Subcutaneous abdominal adipose tissue (tissue), 5 donors: ENCODE results near the gene MGME1.
A peak's percentile ranks its signal among the peaks of the same experiment; 100 is the strongest.

Experiments used
- H3K27ac ChIP-seq: one replicate; pipeline ENCODE4 v1.7.0; 2013; ENCODE audit warnings: low read depth, mild to moderate bottlenecking, inconsistent platforms, low read length, moderate library complexity
- H3K27me3 ChIP-seq, 5 donors: one replicate each; pipeline ENCODE4 v1.7.0; 2013; ENCODE audit warnings: low read length in 5 of 5, inconsistent platforms in 1 of 5; ENCODE audit not compliant: control insufficient read depth in 5 of 5, insufficient read depth in 4 of 5
- H3K36me3 ChIP-seq, 5 donors: one replicate each; pipeline ENCODE4 v1.7.0; 2013; ENCODE audit warnings: low read length in 5 of 5; ENCODE audit not compliant: control insufficient read depth in 5 of 5, insufficient read depth in 5 of 5
- H3K4me1 ChIP-seq, 5 donors: one replicate each; pipeline ENCODE4 v1.7.0; 2013; ENCODE audit warnings: low read length in 5 of 5, mild to moderate bottlenecking in 3 of 5, moderate library complexity in 1 of 5; ENCODE audit not compliant: control insufficient read depth in 5 of 5, insufficient read depth in 5 of 5
- H3K4me3 ChIP-seq, 5 donors: one replicate each; pipeline ENCODE4 v1.7.0; 2013; ENCODE audit warnings: low read length in 5 of 5, low read depth in 1 of 5
- H3K9ac ChIP-seq, 5 donors: one replicate each; pipeline ENCODE4 v1.7.0; 2013; ENCODE audit warnings: low read length in 5 of 5, mild to moderate bottlenecking in 4 of 5, moderate library complexity in 3 of 5
- H3K9me3 ChIP-seq, 5 donors: one replicate each; pipeline ENCODE4 v1.7.0; 2013; ENCODE audit warnings: low read length in 5 of 5; ENCODE audit not compliant: control insufficient read depth in 5 of 5
- donor health status: healthy.
- donor health status: healthy.
- donor health status: healthy.
- donor health status: healthy.
- donor health status: healthy.

The MGME1 gene

GRCh38 chr20:17933121-17933520 lies 35.7 kb upstream of the MGME1 start:
- H3K27ac ChIP-seq: no peak overlapping the region
- no peak overlapping the region for H3K4me3 ChIP-seq
- no peaks in the 10 kb centered on the region for H3K36me3 ChIP-seq
- peaks cover 15 to 34% (median 28%) of the 10 kb centered on the region in 5 donors for H3K4me1 ChIP-seq
- H3K9ac ChIP-seq: no peak overlapping the region
- H3K9me3 ChIP-seq: peaks cover 0 to 5% (median 0%) of the 10 kb centered on the region in 5 donors
- no peaks in the 10 kb centered on the region for H3K27me3 ChIP-seq

- peaks cover 0 to 5% (median 0%) of the 10 kb centered on the region in 5 donors for H3K9me3 ChIP-seq
- H3K27me3 ChIP-seq: no peaks in the 10 kb centered on the region
- no peak overlapping the region for H3K9ac ChIP-seq
- H3K27ac ChIP-seq: no peak overlapping the region
- H3K4me1 ChIP-seq: peaks cover 15 to 37% (median 26%) of the 10 kb centered on the region in 5 donors
- H3K4me3 ChIP-seq: no peak overlapping the region
- H3K36me3 ChIP-seq: no peaks in the 10 kb centered on the region
Measured at GRCh38 chr20:17933711-17934110, 35.1 kb upstream of the MGME1 start.

GRCh38 chr20:17934141-17934862 lies 34.5 kb upstream of the MGME1 start:
- Histone ChIP-seq H3K9ac (no peak overlapping the region), H3K9me3 (peaks cover 0 to 5% (median 0%) of the 10 kb centered on the region in 5 donors), H3K36me3 (no peaks in the 10 kb centered on the region), H3K27me3 (no peaks in the 10 kb centered on the region), H3K4me3 (no peak overlapping the region), H3K27ac (no peak overlapping the region), H3K4me1 (peaks cover 19 to 43% (median 31%) of the 10 kb centered on the region in 5 donors)

- Histone ChIP-seq H3K9ac (no peak overlapping the region), H3K27ac (no peak overlapping the region), H3K4me1 (peaks cover 19 to 51% (median 36%) of the 10 kb centered on the region in 5 donors), H3K27me3 (no peaks in the 10 kb centered on the region), H3K9me3 (peaks cover 0 to 5% (median 0%) of the 10 kb centered on the region in 5 donors), H3K36me3 (no peaks in the 10 kb centered on the region), H3K4me3 (no peak overlapping the region)
Measured at GRCh38 chr20:17935186-17935585, 33.6 kb upstream of the MGME1 start.

GRCh38 chr20:17935761-17936160 lies 33.1 kb upstream of the MGME1 start:
- H3K4me1 ChIP-seq: peaks cover 19 to 51% (median 36%) of the 10 kb centered on the region in 5 donors
- peak overlapping the region; percentile 77 for H3K27ac ChIP-seq
- no peak overlapping the region for H3K4me3 ChIP-seq
- no peak overlapping the region for H3K9ac ChIP-seq
- peaks cover 0 to 4% (median 3%) of the 10 kb centered on the region in 5 donors for H3K36me3 ChIP-seq
- peaks cover 0 to 5% (median 0%) of the 10 kb centered on the region in 5 donors for H3K9me3 ChIP-seq
- no peaks in the 10 kb centered on the region for H3K27me3 ChIP-seq

GRCh38 chr20:17936286-17936760 lies 32.5 kb upstream of the MGME1 start:
- peaks cover 0 to 10% (median 9%) of the 10 kb centered on the region in 5 donors for H3K36me3 ChIP-seq
- H3K9ac ChIP-seq: peak overlapping the region in 2 of 5 donors; percentile 0 to 55
- peak overlapping the region in 4 of 5 donors; percentile 3 to 49 (median 28) for H3K4me3 ChIP-seq

GRCh38 chr20:17936761-17937732 lies 31.8 kb upstream of the MGME1 start:
- Histone ChIP-seq H3K9me3 (no peaks in the 10 kb centered on the region), H3K4me3 (peak overlapping the region in 4 of 5 donors; percentile 3 to 49 (median 28)), H3K4me1 (peaks cover 19 to 51% (median 36%) of the 10 kb centered on the region in 5 donors), H3K9ac (peak overlapping the region in 3 of 5 donors; percentile 0 to 55 (median 28)), H3K27ac (peak overlapping the region; percentile 77), H3K36me3 (peaks cover 0 to 17% (median 16%) of the 10 kb centered on the region in 5 donors), H3K27me3 (no peaks in the 10 kb centered on the region)

More at GRCh38 chr20:17936286-17936760, 32.5 kb upstream of the MGME1 start:
- H3K9me3 ChIP-seq: peaks cover 0 to 3% (median 0%) of the 10 kb centered on the region in 5 donors
- peak overlapping the region; percentile 77 for H3K27ac ChIP-seq
- peaks cover 19 to 51% (median 36%) of the 10 kb centered on the region in 5 donors for H3K4me1 ChIP-seq
- no peaks in the 10 kb centered on the region for H3K27me3 ChIP-seq

- no peak overlapping the region for H3K27ac ChIP-seq
Measured at GRCh38 chr20:17938871-17939619, 29.8 kb upstream of the MGME1 start.

GRCh38 chr20:17939622-17940223 lies 29.1 kb upstream of the MGME1 start:
- Histone ChIP-seq H3K9me3 (no peaks in the 10 kb centered on the region), H3K27me3 (no peaks in the 10 kb centered on the region), H3K4me1 (peaks cover 16 to 42% (median 33%) of the 10 kb centered on the region in 5 donors), H3K4me3 (no peak overlapping the region), H3K9ac (no peak overlapping the region), H3K36me3 (peaks cover 14 to 40% (median 37%) of the 10 kb centered on the region in 5 donors), H3K27ac (no peak overlapping the region)

More at GRCh38 chr20:17938871-17939619, 29.8 kb upstream of the MGME1 start:
- peak overlapping the region in 1 of 5 donors; percentile 44 for H3K9ac ChIP-seq
- H3K27me3 ChIP-seq: no peaks in the 10 kb centered on the region
- peaks cover 16 to 48% (median 34%) of the 10 kb centered on the region in 5 donors for H3K4me1 ChIP-seq
- peak overlapping the region in 2 of 5 donors; percentile 20 to 36 for H3K4me3 ChIP-seq
- H3K36me3 ChIP-seq: peaks cover 11 to 35% (median 34%) of the 10 kb centered on the region in 5 donors
- no peaks in the 10 kb centered on the region for H3K9me3 ChIP-seq
